ENCODE data around the gene CDH4.

The CDH4 gene

DNA sequence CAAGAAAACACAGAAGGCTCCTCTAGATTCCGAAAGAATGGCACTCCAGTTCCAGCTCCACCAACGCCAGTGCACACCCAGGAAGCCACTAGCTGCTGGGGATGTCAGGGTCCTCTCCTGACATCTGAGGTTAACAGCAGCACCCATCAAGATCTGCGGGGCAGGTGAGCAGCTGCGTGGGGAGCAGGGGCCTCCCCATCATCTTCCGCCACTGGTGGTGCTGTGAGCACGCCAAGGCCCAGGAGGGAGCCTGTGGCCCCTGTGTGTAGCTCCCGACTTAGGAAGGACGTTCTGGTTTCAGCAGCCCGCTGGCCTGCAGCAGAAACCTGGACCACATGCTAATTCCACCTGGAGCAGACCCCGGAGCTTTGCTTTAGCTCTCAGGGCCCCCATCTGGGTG lies 427.4 kb downstream of the CDH4 start:
- Histone ChIP-seq H3K23ac (ENCODE audit: low read length) (no peak overlapping the region), H4K5ac (ENCODE audit: low read length) (no peak overlapping the region), H3K56ac (ENCODE audit: low read length) (no peak overlapping the region), H2AK5ac (ENCODE audit: low read length) (no peak overlapping the region), H2BK120ac (ENCODE audit: low read depth, low read length) (no peak overlapping the region), H3K27me3 (ENCODE audit: insufficient read depth, low read length, poor library complexity) (no peaks in the 10 kb centered on the region), H3K36me3 (ENCODE audit: control insufficient read depth, insufficient read depth, low read length) (no peaks in the 10 kb centered on the region), H3K9ac (ENCODE audit: low read length) (no peak overlapping the region), H4K8ac (ENCODE audit: low read depth, low read length) (no peak overlapping the region), H3K4me2 (ENCODE audit: low read length) (no peak overlapping the region), H3K18ac (ENCODE audit: low read length) (no peak overlapping the region), H2BK5ac (ENCODE audit: low read length) (no peak overlapping the region), H3K27ac (ENCODE audit: low read depth, low read length) (no peak overlapping the region), H3K4ac (ENCODE audit: low read depth, low read length) (no peak overlapping the region), H3K79me1 (ENCODE audit: low read length) (no peaks in the 10 kb centered on the region), H3K4me3 (ENCODE audit: low read length) (no peak overlapping the region), H3K4me1 (ENCODE audit: control insufficient read depth, low read depth, low read length) (no peaks in the 10 kb centered on the region), H3K79me2 (ENCODE audit: control insufficient read depth, insufficient read depth, low read length) (no peaks in the 10 kb centered on the region), H2BK15ac (replicated peaks; ENCODE audit: low read depth) (no peak overlapping the region)
- no CpG with 5 or more reads among the region's 10 CpGs for WGBS (ENCODE audit: extremely low coverage, insufficient coverage, low lambda C conversion rate)
- no peak for DNase-seq

GRCh38 chr20:61680096-61680495 lies 428.0 kb downstream of the CDH4 start:
- Histone ChIP-seq H3K79me1 (ENCODE audit: low read length) (no peaks in the 10 kb centered on the region), H3K56ac (ENCODE audit: low read length) (no peak overlapping the region), H3K27ac (ENCODE audit: low read depth, low read length) (no peak overlapping the region), H3K79me2 (ENCODE audit: control insufficient read depth, insufficient read depth, low read length) (no peaks in the 10 kb centered on the region), H4K5ac (ENCODE audit: low read length) (no peak overlapping the region), H4K8ac (ENCODE audit: low read depth, low read length) (no peak overlapping the region), H3K9ac (ENCODE audit: low read length) (no peak overlapping the region), H3K27me3 (ENCODE audit: insufficient read depth, low read length, poor library complexity) (no peaks in the 10 kb centered on the region), H3K4me1 (ENCODE audit: control insufficient read depth, low read depth, low read length) (no peaks in the 10 kb centered on the region), H2BK120ac (ENCODE audit: low read depth, low read length) (no peak overlapping the region), H2BK5ac (ENCODE audit: low read length) (no peak overlapping the region), H2AK5ac (ENCODE audit: low read length) (no peak overlapping the region), H3K4me2 (ENCODE audit: low read length) (no peak overlapping the region), H3K18ac (ENCODE audit: low read length) (no peak overlapping the region), H3K23ac (ENCODE audit: low read length) (no peak overlapping the region), H2BK15ac (replicated peaks; ENCODE audit: low read depth) (no peak overlapping the region), H3K36me3 (ENCODE audit: control insufficient read depth, insufficient read depth, low read length) (no peaks in the 10 kb centered on the region), H3K4ac (ENCODE audit: low read depth, low read length) (no peak overlapping the region), H3K4me3 (ENCODE audit: low read length) (no peak overlapping the region)
- no CpG with 5 or more reads among the region's 7 CpGs for WGBS (ENCODE audit: extremely low coverage, insufficient coverage, low lambda C conversion rate)
- DNase-seq: no peak

- Histone ChIP-seq H3K4ac (ENCODE audit: low read depth, low read length) (no peak overlapping the region), H2BK5ac (ENCODE audit: low read length) (no peak overlapping the region), H4K5ac (ENCODE audit: low read length) (no peak overlapping the region), H3K56ac (ENCODE audit: low read length) (no peak overlapping the region), H4K8ac (ENCODE audit: low read depth, low read length) (no peak overlapping the region), H3K27me3 (ENCODE audit: insufficient read depth, low read length, poor library complexity) (no peaks in the 10 kb centered on the region), H2BK15ac (replicated peaks; ENCODE audit: low read depth) (no peak overlapping the region), H3K79me1 (ENCODE audit: low read length) (no peaks in the 10 kb centered on the region), H3K4me1 (ENCODE audit: control insufficient read depth, low read depth, low read length) (no peaks in the 10 kb centered on the region), H2AK5ac (ENCODE audit: low read length) (no peak overlapping the region), H3K18ac (ENCODE audit: low read length) (no peak overlapping the region), H3K36me3 (ENCODE audit: control insufficient read depth, insufficient read depth, low read length) (no peaks in the 10 kb centered on the region), H3K9ac (ENCODE audit: low read length) (no peak overlapping the region), H3K4me3 (ENCODE audit: low read length) (no peak overlapping the region), H3K79me2 (ENCODE audit: control insufficient read depth, insufficient read depth, low read length) (no peaks in the 10 kb centered on the region), H3K4me2 (ENCODE audit: low read length) (no peak overlapping the region), H3K27ac (ENCODE audit: low read depth, low read length) (no peak overlapping the region), H3K23ac (ENCODE audit: low read length) (no peak overlapping the region), H2BK120ac (ENCODE audit: low read depth, low read length) (no peak overlapping the region)
- no peak for DNase-seq
- no CpG with 5 or more reads among the region's 5 CpGs for whole genome bisulfite sequencing (ENCODE audit: extremely low coverage, insufficient coverage, low lambda C conversion rate)
These were observed 430.3 kb downstream of the CDH4 start for GRCh38 chr20:61682114-61682995.

DNA sequence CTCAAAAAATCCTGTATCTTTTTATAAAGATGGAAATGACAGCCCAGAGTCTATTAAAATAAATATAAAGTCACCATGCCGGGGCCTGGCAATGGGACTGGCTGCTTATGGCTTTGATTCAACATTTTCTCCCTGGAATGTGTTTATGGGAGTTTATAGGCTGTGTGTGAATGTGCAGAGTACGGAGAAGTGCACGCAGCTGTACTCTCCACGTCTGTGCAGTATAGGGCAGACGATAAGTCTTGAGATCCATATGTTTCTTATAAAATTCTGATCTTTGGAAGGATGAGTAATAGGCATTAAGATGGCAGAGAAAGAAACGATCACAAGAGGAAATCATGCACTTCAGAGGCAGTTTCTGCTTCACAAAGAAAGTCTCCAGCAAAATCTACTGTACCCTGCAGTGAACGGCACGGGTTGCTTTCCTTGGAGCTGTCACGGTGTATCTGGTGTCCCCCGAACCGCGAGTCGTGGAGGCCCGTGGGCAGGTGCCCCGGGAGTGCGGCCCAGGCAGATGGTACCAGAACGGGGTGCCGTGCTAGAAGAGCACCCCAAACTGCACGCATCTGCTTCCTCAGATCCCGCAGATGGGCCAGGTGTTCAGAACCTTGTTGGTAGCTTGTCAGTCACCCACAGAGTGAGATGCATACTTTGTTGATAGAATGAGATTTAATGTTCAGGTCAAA lies 431.1 kb downstream of the CDH4 start:
- H3K79me1 ChIP-seq (ENCODE audit: low read length): no peaks in the 10 kb centered on the region
- H2AK5ac ChIP-seq (ENCODE audit: low read length): no peak overlapping the region
- H3K4ac ChIP-seq (ENCODE audit: low read depth, low read length): no peak overlapping the region
- H2BK5ac ChIP-seq (ENCODE audit: low read length): no peak overlapping the region
- no peak overlapping the region for H3K56ac ChIP-seq (ENCODE audit: low read length)
- no peak overlapping the region for H3K18ac ChIP-seq (ENCODE audit: low read length)
- no peak overlapping the region for H4K5ac ChIP-seq (ENCODE audit: low read length)
- no peaks in the 10 kb centered on the region for H3K27me3 ChIP-seq (ENCODE audit: insufficient read depth, low read length, poor library complexity)
- no peak overlapping the region for H2BK120ac ChIP-seq (ENCODE audit: low read depth, low read length)
- H2BK15ac ChIP-seq (replicated peaks; ENCODE audit: low read depth): no peak overlapping the region
- no peak overlapping the region for H3K4me3 ChIP-seq (ENCODE audit: low read length)
- no peaks in the 10 kb centered on the region for H3K79me2 ChIP-seq (ENCODE audit: control insufficient read depth, insufficient read depth, low read length)
- no peak overlapping the region for H3K27ac ChIP-seq (ENCODE audit: low read depth, low read length)
- no peaks in the 10 kb centered on the region for H3K4me1 ChIP-seq (ENCODE audit: control insufficient read depth, low read depth, low read length)
- no peak overlapping the region for H3K23ac ChIP-seq (ENCODE audit: low read length)
- DNase-seq: no peak
- WGBS (ENCODE audit: extremely low coverage, insufficient coverage, low lambda C conversion rate): no CpG with 5 or more reads among the region's 20 CpGs
- H3K9ac ChIP-seq (ENCODE audit: low read length): no peak overlapping the region
- H3K36me3 ChIP-seq (ENCODE audit: control insufficient read depth, insufficient read depth, low read length): no peaks in the 10 kb centered on the region
- H3K4me2 ChIP-seq (ENCODE audit: low read length): no peak overlapping the region
- no peak overlapping the region for H4K8ac ChIP-seq (ENCODE audit: low read depth, low read length)

DNA sequence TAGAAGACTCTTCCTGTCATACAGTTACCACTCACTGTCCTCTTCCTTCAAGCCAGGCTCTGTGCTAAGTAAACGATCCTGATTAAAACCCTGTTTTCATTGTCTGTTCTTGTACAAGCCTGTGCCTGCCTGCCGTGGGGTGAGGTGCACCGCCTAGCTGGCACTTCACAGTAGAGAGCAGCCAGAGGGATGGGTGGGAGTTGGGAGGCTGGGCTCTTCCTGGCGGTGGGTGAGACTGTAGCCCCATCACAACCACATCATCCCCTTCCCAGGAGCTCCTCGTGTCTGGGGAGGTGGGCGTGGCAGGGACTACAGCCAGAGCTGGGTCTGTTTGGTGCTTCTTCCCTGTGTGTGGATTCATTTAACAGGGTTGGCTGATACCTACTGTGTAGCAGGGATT lies 431.7 kb downstream of the CDH4 start:
- no peak overlapping the region for H3K4me2 ChIP-seq (ENCODE audit: low read length)
- H3K79me1 ChIP-seq (ENCODE audit: low read length): no peaks in the 10 kb centered on the region
- no peak overlapping the region for H3K23ac ChIP-seq (ENCODE audit: low read length)
- H3K79me2 ChIP-seq (ENCODE audit: control insufficient read depth, insufficient read depth, low read length): no peaks in the 10 kb centered on the region
- no peak overlapping the region for H3K27ac ChIP-seq (ENCODE audit: low read depth, low read length)
- H2BK120ac ChIP-seq (ENCODE audit: low read depth, low read length): no peak overlapping the region
- WGBS (ENCODE audit: extremely low coverage, insufficient coverage, low lambda C conversion rate): no CpG with 5 or more reads among the region's 6 CpGs
- H2AK5ac ChIP-seq (ENCODE audit: low read length): no peak overlapping the region
- no peak overlapping the region for H3K56ac ChIP-seq (ENCODE audit: low read length)
- H2BK15ac ChIP-seq (replicated peaks; ENCODE audit: low read depth): no peak overlapping the region
- no peak for DNase-seq
- H3K4me3 ChIP-seq (ENCODE audit: low read length): no peak overlapping the region
- no peaks in the 10 kb centered on the region for H3K4me1 ChIP-seq (ENCODE audit: control insufficient read depth, low read depth, low read length)
- no peak overlapping the region for H3K9ac ChIP-seq (ENCODE audit: low read length)
- H2BK5ac ChIP-seq (ENCODE audit: low read length): no peak overlapping the region
- H3K27me3 ChIP-seq (ENCODE audit: insufficient read depth, low read length, poor library complexity): no peaks in the 10 kb centered on the region
- no peak overlapping the region for H3K4ac ChIP-seq (ENCODE audit: low read depth, low read length)
- H4K8ac ChIP-seq (ENCODE audit: low read depth, low read length): no peak overlapping the region
- H3K18ac ChIP-seq (ENCODE audit: low read length): no peak overlapping the region
- no peaks in the 10 kb centered on the region for H3K36me3 ChIP-seq (ENCODE audit: control insufficient read depth, insufficient read depth, low read length)
- no peak overlapping the region for H4K5ac ChIP-seq (ENCODE audit: low read length)

Data from mesendoderm (in vitro differentiated cells).